Lower lobe of right lung (tissue), 2 donors: Measurements from ENCODE around the gene CRAT. TPM values are rescaled to one million over a fixed set of nuclear protein-coding genes. Genes with fewer than 3 reads are reported as not detected.
A peak's percentile ranks its signal among the peaks of the same experiment; 100 is the strongest.

ENCODE experiments used
- ATAC-seq, 2 donors: fragments of 200-7000 bp; cut with Tn5 transposase; one replicate each; pipeline ENCODE4 v1.9.1; 2020 to 2022; ENCODE audit warnings: mild to moderate bottlenecking in 2 of 2, moderate library complexity in 2 of 2
- DNase-seq: peaks from one replicate; pipeline ENCODE4 v3.0.0-alpha.2; 2020
- H3K27ac ChIP-seq: fragments of 200-600 bp; one replicate; pipeline ENCODE4 v1.8.0; 2022
- H3K27me3 ChIP-seq: fragments of 200-600 bp; one replicate; pipeline ENCODE4 v1.8.0; 2022; ENCODE audit warnings: low read depth
- H3K36me3 ChIP-seq: fragments of 200-600 bp; one replicate; pipeline ENCODE4 v1.8.0; 2022; ENCODE audit warnings: mild to moderate bottlenecking
- H3K4me1 ChIP-seq: fragments of 200-600 bp; one replicate; pipeline ENCODE4 v1.8.0; 2022
- H3K4me3 ChIP-seq: fragments of 200-600 bp; one replicate; pipeline ENCODE4 v1.8.0; 2022; ENCODE audit warnings: mild to moderate bottlenecking
- H3K9me3 ChIP-seq: fragments of 200-600 bp; one replicate; pipeline ENCODE4 v1.8.0; 2022
- CTCF ChIP-seq: fragments of 200-600 bp; IDR thresholded peaks from one replicate; pipeline ENCODE4 v1.8.0; 2022; ENCODE audit warnings: antibody characterized with exemption, mild to moderate bottlenecking
- intact Hi-C: fragments of 100-400 bp; cut with DNase I; formaldehyde crosslinking; loops from one replicate; pipeline ENCODE4 v1.11.0; 2022
- total RNA-seq: library from RNA; stranded (reverse); fragmentation: NEBNext Ultra II Directional; extraction: Animal tissue kit (Norgen Biotek cat#: 25700); gene quantifications from one replicate; pipeline ENCODE4 v1.2.1, GENCODE V29; 2021
- donor health status: DM: no; HTN: yes; CAD: no; lungs with severe emphysema.

CRAT gene
- total RNA-seq, 1 donor from 2014 or later: 23.2 TPM

- Histone ChIP-seq H3K36me3 (peaks cover 74% of the 10 kb centered on the region), H3K4me3 (no peak overlapping the region), H3K9me3 (no peaks in the 10 kb centered on the region), H3K27ac (no peak overlapping the region), H3K27me3 (no peaks in the 10 kb centered on the region), H3K4me1 (no peaks in the 10 kb centered on the region)
- DNase-seq: no peak
- ATAC-seq: peak; percentile 46 to 53
- TF ChIP-seq CTCF: no peak
- intact Hi-C loops: no loop called here
Measured at GRCh38 chr9:129058965-129059795, 51.4 kb downstream of the CRAT start.

GRCh38 chr9:129054163-129054851 is 56.3 kb downstream of the CRAT start:
- no peak for DNase-seq
- ATAC-seq: no peak
- no peak for TF ChIP-seq CTCF
- Histone ChIP-seq H3K4me1 (no peaks in the 10 kb centered on the region), H3K27ac (no peak overlapping the region), H3K4me3 (no peak overlapping the region), H3K36me3 (peaks cover 71% of the 10 kb centered on the region), H3K9me3 (no peaks in the 10 kb centered on the region), H3K27me3 (no peaks in the 10 kb centered on the region)
- intact Hi-C loops: no loop called here

- H3K36me3 ChIP-seq: peaks cover 79% of the 10 kb centered on the region
- no peaks in the 10 kb centered on the region for H3K4me1 ChIP-seq
- DNase-seq (no peak), ATAC-seq (peak in 1 of 2 donors; percentile 16)
- H3K9me3 ChIP-seq: no peaks in the 10 kb centered on the region
- no peak overlapping the region for H3K27ac ChIP-seq
- no peak overlapping the region for H3K4me3 ChIP-seq
- intact Hi-C loops: no loop called here
- no peak for TF ChIP-seq CTCF
- H3K27me3 ChIP-seq: no peaks in the 10 kb centered on the region
Measured at GRCh38 chr9:129053020-129053419, 57.6 kb downstream of the CRAT start.

- peaks cover 83% of the 10 kb centered on the region for H3K36me3 ChIP-seq
- TF ChIP-seq CTCF: no peak
- H3K27me3 ChIP-seq: no peaks in the 10 kb centered on the region
- H3K27ac ChIP-seq: no peak overlapping the region
- ATAC-seq (peak; percentile 94), DNase-seq (peak; percentile 87)
- H3K9me3 ChIP-seq: no peaks in the 10 kb centered on the region
- no peaks in the 10 kb centered on the region for H3K4me1 ChIP-seq
- intact Hi-C loops: no loop called here
- no peak overlapping the region for H3K4me3 ChIP-seq
Measured at GRCh38 chr9:129052592-129052991, 58.0 kb downstream of the CRAT start.

Other genes starting within 250 kb of the CRAT start
- 7.1 TPM for gene KYAT1, start 228.8 kb downstream of the CRAT start, total RNA-seq
- 45.5 TPM for gene LRRC8A, start 228.7 kb downstream of the CRAT start, total RNA-seq
- gene PHYHD1, start 189.8 kb downstream of the CRAT start, total RNA-seq: 39.8 TPM
- gene DOLK, start 163.2 kb downstream of the CRAT start, total RNA-seq: 14.4 TPM
- 42.4 TPM for gene NUP188, start 163.1 kb downstream of the CRAT start, total RNA-seq
- gene SH3GLB2, start 82.5 kb downstream of the CRAT start, total RNA-seq: 94.7 TPM
- 21.2 TPM for gene MIGA2, start 74.2 kb downstream of the CRAT start, total RNA-seq
- gene DOLPP1, start 29.7 kb downstream of the CRAT start, total RNA-seq: 9.5 TPM
- 100 TPM for gene PTPA, start 622 bp upstream of the CRAT start, total RNA-seq
- 8.7 TPM for gene IER5L, start 67.5 kb upstream of the CRAT start, total RNA-seq